GM23338 (cell line): ENCODE results near the gene UBAC2. TPM values are rescaled to one million over a fixed set of nuclear protein-coding genes. Genes with fewer than 3 reads are reported as not detected.

ENCODE experiments used
- ATAC-seq: fragments of 200-7000 bp; cut with Tn5 transposase; 3 replicates; pipeline ENCODE4 v1.9.1; 2020
- DNase-seq: peaks from one replicate; pipeline ENCODE4 v3.0.0-alpha.2; 2015; ENCODE audit warnings: low spot score
- H2AFZ ChIP-seq: fragments of 200-600 bp; sonication (generic); 2 replicates; pipeline ENCODE4 v1.8.0; 2016; ENCODE audit warnings: antibody characterized with exemption, mild to moderate bottlenecking, moderate library complexity
- H3F3A ChIP-seq: fragments of 200-600 bp; sonication (generic); replicated peaks from 2 replicates; pipeline ENCODE4 v1.8.0; 2017; ENCODE audit warnings: antibody characterized with exemption, mixed run types, low read depth
- H3K27ac ChIP-seq: fragments of 200-600 bp; sonication (generic); 2 replicates; pipeline ENCODE4 v1.6.1; 2016; ENCODE audit warnings: low read depth
- H3K27me3 ChIP-seq: fragments of 200-600 bp; sonication (generic); 2 replicates; pipeline ENCODE4 v1.8.0; 2016; ENCODE audit warnings: mild to moderate bottlenecking, mixed run types, moderate library complexity; ENCODE audit not compliant: insufficient read depth
- H3K36me3 ChIP-seq: fragments of 200-600 bp; sonication (generic); 2 replicates; pipeline ENCODE4 v1.8.0; 2016; ENCODE audit warnings: mild to moderate bottlenecking; ENCODE audit not compliant: insufficient read depth
- H3K4me1 ChIP-seq: fragments of 200-600 bp; sonication (generic); 2 replicates; pipeline ENCODE4 v1.8.0; 2016; ENCODE audit warnings: mild to moderate bottlenecking, moderate library complexity; ENCODE audit not compliant: insufficient read depth
- H3K4me2 ChIP-seq: fragments of 200-600 bp; sonication (generic); 2 replicates; pipeline ENCODE4 v1.7.1; 2017; ENCODE audit warnings: mixed run types
- H3K4me3 ChIP-seq: fragments of 200-600 bp; sonication (generic); 2 replicates; pipeline ENCODE4 v1.6.1; 2016; ENCODE audit warnings: mixed run types
- H3K79me2 ChIP-seq: fragments of 200-600 bp; sonication (generic); replicated peaks from 2 replicates; pipeline ENCODE4 v1.8.0; 2017; ENCODE audit warnings: mild to moderate bottlenecking; ENCODE audit not compliant: insufficient read depth
- H3K9me2 ChIP-seq: fragments of 200-600 bp; sonication (generic); 2 replicates; pipeline ENCODE4 v1.8.0; 2017; ENCODE audit not compliant: insufficient read depth
- H4K20me1 ChIP-seq: fragments of 200-600 bp; sonication (generic); replicated peaks from 2 replicates; pipeline ENCODE4 v1.8.0; 2017; ENCODE audit warnings: mild to moderate bottlenecking; ENCODE audit not compliant: insufficient read depth
- H3K27ac Mint-ChIP-seq: 2 replicates; pipeline ENCODE4 v1.8.0; 2020; ENCODE audit warnings: inconsistent platforms, mild to moderate bottlenecking, moderate library complexity, mixed read lengths
- H3K27me3 Mint-ChIP-seq: 3 replicates; pipeline ENCODE4 v1.8.0; 2022; ENCODE audit warnings: low read depth, mild to moderate bottlenecking, moderate library complexity, mixed read lengths, inconsistent platforms; ENCODE audit not compliant: insufficient read depth, poor library complexity
- H3K36me3 Mint-ChIP-seq: 3 replicates; pipeline ENCODE4 v1.8.0; 2021; ENCODE audit warnings: low read depth, mild to moderate bottlenecking, inconsistent platforms, moderate library complexity, mixed read lengths
- H3K4me1 Mint-ChIP-seq: 3 replicates; pipeline ENCODE4 v1.8.0; 2020; ENCODE audit warnings: mild to moderate bottlenecking, inconsistent platforms, mixed read lengths
- H3K4me3 Mint-ChIP-seq: 3 replicates; pipeline ENCODE4 v1.8.0; 2021; ENCODE audit warnings: moderate library complexity, mild to moderate bottlenecking, inconsistent platforms, mixed read lengths
- H3K9me3 Mint-ChIP-seq: 3 replicates; pipeline ENCODE4 v1.8.0; 2020; ENCODE audit warnings: moderate library complexity, mild to moderate bottlenecking, inconsistent platforms, mixed read lengths
- CREB1 ChIP-seq: fragments of 250-450 bp; sonication (Bioruptor Pico); IDR thresholded peaks from 2 replicates; pipeline ENCODE4 v1.5.0; 2020; ENCODE audit warnings: low read depth, mild to moderate bottlenecking, moderate library complexity
- ETS1 ChIP-seq: IDR thresholded peaks from 2 replicates; pipeline ENCODE4 v1.6.1; 2016; ENCODE audit warnings: antibody characterized with exemption
- POLR2AphosphoS5 ChIP-seq: IDR thresholded peaks from 2 replicates; pipeline ENCODE4 v1.6.1; 2016; ENCODE audit warnings: antibody characterized with exemption, low read depth
- REST ChIP-seq: IDR thresholded peaks from one replicate; pipeline ENCODE4 v1.6.1; 2018; ENCODE audit warnings: antibody characterized with exemption; ENCODE audit not compliant: unreplicated experiment
- STAT1 ChIP-seq: IDR thresholded peaks from one replicate; pipeline ENCODE4 v1.6.1; 2016; ENCODE audit warnings: antibody characterized with exemption; ENCODE audit not compliant: unreplicated experiment
- ZNF462 ChIP-seq: fragments of 250-450 bp; sonication (Bioruptor Pico); IDR thresholded peaks from 2 replicates; pipeline ENCODE4 v1.5.0; 2020; ENCODE audit warnings: mild to moderate bottlenecking, moderate library complexity
- long read RNA-seq: library from polyadenylated mRNA; unstranded; transcript quantifications from one replicate; pipeline ENCODE4 v2.0.0, GENCODE V29; 2020; ENCODE audit not compliant: unreplicated experiment
- polyA plus RNA-seq: library from polyadenylated mRNA; unstranded; fragments of >200 nt; fragmentation: Nextera tagmentation; extraction: Ambion mirVana; gene quantifications from 2 replicates; pipeline ENCODE4 v1.2.1, GENCODE V29; 2016
- total RNA-seq: library from RNA; depleted of rRNA; stranded (reverse); fragments of >200 nt; shearing (Covaris generic); gene quantifications from 2 replicates; pipeline ENCODE4 v1.2.3, GENCODE V29; 2014; rRNA removed

The UBAC2 gene
- total RNA-seq (76.9 and 112 TPM in 2 replicates), polyA plus RNA-seq (34.3 and 37.9 TPM in 2 replicates)
- long read RNA-seq, transcript UBAC2-203 (9 exons, 1,375 nt): major isoform, 75 of 93 reads
- long read RNA-seq, partial matches to known transcripts: 3 of 93 reads
- long read RNA-seq, other reads (novel, unspliced or antisense): 15 of 93 reads

GRCh38 chr13:99200432-99201167 lies at the start of gene UBAC2:
UBAC2 (plus strand) TSS chr13:99200854; CDS start chr13:99200909, 55 bp downstream.
- Histone ChIP-seq H3K27me3 (no peaks in the 10 kb centered on the region), H3K9me2 (no peaks in the 10 kb centered on the region), H3K4me2 (peak within 1 kb of the TSS; percentile 77), H3K36me3 (no peaks in the 10 kb centered on the region), H3K79me2 (peaks cover 59% of the 10 kb centered on the region), H3K4me3 (peak within 1 kb of the TSS; percentile 73), H3K27ac (peak within 1 kb of the TSS; percentile 96), H2AFZ (peak within 1 kb of the TSS; percentile 94), H4K20me1 (peaks cover 25% of the 10 kb centered on the region), H3F3A (no peaks in the 10 kb centered on the region), H3K4me1 (no peaks in the 10 kb centered on the region; the same call in none of the 2 replicates)
- peak within 1 kb of the TSS; percentile 97 for H3K27ac Mint-ChIP-seq
- H3K4me1 Mint-ChIP-seq: peaks cover 38% of the 10 kb centered on the region
- peak within 1 kb of the TSS; percentile 91 for H3K4me3 Mint-ChIP-seq
- no peak for TF ChIP-seq STAT1
- TF ChIP-seq REST: no peak
- peak; percentile 70; the same call in 1 of the 2 replicates for TF ChIP-seq ETS1
- TF ChIP-seq ZNF462 (CRISPR knock-in tag): no peak
- TF ChIP-seq CREB1 (CRISPR knock-in tag): peak; percentile 71
- TF ChIP-seq POLR2AphosphoS5: peak; percentile 99
- H3K36me3 Mint-ChIP-seq: peaks cover 14% of the 10 kb centered on the region; the same call in 1 of the 3 replicates
- H3K9me3 Mint-ChIP-seq: no peaks in the 10 kb centered on the region
- H3K27me3 Mint-ChIP-seq: peaks cover 13% of the 10 kb centered on the region
- peak; percentile 97 for DNase-seq
- peak; percentile 81 for ATAC-seq
